ENCODE measurements around the gene BET1.

BET1 gene

GRCh38 chr7:93972029-93972725, 32.0 kb downstream of the BET1 start:
- DNase-seq (ENCODE audit: low read depth), result no peak
- no peak for TF ChIP-seq MYC (IDR thresholded peaks at IDR 0.05; ENCODE audit: low read depth, low read length)
- TF ChIP-seq POLR2A (IDR thresholded peaks at IDR 0.05; ENCODE audit: extremely low read depth, insufficient read length), result no peak
- no peak for TF ChIP-seq MAX (IDR thresholded peaks at IDR 0.05; ENCODE audit: low read depth, low read length)
- no peak for TF ChIP-seq CTCF (IDR thresholded peaks at IDR 0.05; ENCODE audit: low read depth, low read length)
- no peak overlapping the region for H3K4me3 ChIP-seq (ENCODE audit: low read depth, low read length)

DNA sequence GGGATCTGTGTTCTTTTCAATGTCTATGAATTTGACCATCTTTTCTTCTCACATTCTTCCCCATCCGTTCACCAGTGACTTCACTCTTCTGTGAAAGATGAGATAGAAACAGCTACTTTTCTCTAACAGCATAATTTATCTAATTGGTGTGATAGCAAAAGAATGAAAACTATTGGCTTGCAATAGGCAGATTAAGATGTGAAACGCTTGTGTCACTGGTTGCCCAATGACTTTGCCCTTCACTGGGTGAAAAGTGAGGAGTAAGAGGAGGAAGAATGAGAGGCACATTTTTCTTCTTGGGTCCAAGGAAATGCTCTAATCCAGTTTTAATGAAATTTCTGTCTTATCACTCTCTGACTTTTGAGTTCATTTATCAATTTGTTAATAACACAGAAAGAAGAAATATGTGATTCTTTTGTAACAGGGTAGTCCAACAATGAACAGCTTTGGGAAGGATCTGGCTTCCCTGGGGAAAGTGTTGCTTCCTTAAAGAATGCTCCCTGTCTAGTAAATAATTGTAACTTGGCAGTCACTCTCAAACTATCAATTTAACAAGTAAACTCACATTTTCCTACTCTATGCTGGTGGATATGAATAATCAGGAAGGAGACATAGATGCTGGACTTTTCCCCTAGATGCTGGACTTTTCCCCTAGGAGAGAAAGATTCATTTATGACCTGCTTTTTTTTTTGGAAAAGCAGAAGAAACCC, 35.1 kb downstream of the BET1 start:
- DNase-seq (ENCODE audit: low read depth), result no peak
- no peak overlapping the region for H3K4me3 ChIP-seq (ENCODE audit: low read depth, low read length)

GRCh38 chr7:93964813-93965212, 39.3 kb downstream of the BET1 start:
- no peak for DNase-seq (ENCODE audit: low read depth)
- TF ChIP-seq MYC (IDR thresholded peaks at IDR 0.05; ENCODE audit: low read depth, low read length) (no peak), POLR2A (IDR thresholded peaks at IDR 0.05; ENCODE audit: extremely low read depth, insufficient read length) (no peak), CTCF (IDR thresholded peaks at IDR 0.05; ENCODE audit: low read depth, low read length) (no peak), MAX (IDR thresholded peaks at IDR 0.05; ENCODE audit: low read depth, low read length) (no peak)
- H3K4me3 ChIP-seq (ENCODE audit: low read depth, low read length), result no peak overlapping the region

More for the DNA sequence above, 35.1 kb downstream of the BET1 start:
- TF ChIP-seq MYC (IDR thresholded peaks at IDR 0.05; ENCODE audit: low read depth, low read length) (no peak), CTCF (IDR thresholded peaks at IDR 0.05; ENCODE audit: low read depth, low read length) (no peak), MAX (IDR thresholded peaks at IDR 0.05; ENCODE audit: low read depth, low read length) (no peak), POLR2A (IDR thresholded peaks at IDR 0.05; ENCODE audit: extremely low read depth, insufficient read length) (no peak)

GRCh38 chr7:93964262-93964661, 39.9 kb downstream of the BET1 start:
- H3K4me3 ChIP-seq (ENCODE audit: low read depth, low read length), result no peak overlapping the region
- DNase-seq (ENCODE audit: low read depth), result no peak
- TF ChIP-seq MAX (IDR thresholded peaks at IDR 0.05; ENCODE audit: low read depth, low read length) (no peak), POLR2A (IDR thresholded peaks at IDR 0.05; ENCODE audit: extremely low read depth, insufficient read length) (no peak), MYC (IDR thresholded peaks at IDR 0.05; ENCODE audit: low read depth, low read length) (no peak), CTCF (IDR thresholded peaks at IDR 0.05; ENCODE audit: low read depth, low read length) (no peak)

DNA sequence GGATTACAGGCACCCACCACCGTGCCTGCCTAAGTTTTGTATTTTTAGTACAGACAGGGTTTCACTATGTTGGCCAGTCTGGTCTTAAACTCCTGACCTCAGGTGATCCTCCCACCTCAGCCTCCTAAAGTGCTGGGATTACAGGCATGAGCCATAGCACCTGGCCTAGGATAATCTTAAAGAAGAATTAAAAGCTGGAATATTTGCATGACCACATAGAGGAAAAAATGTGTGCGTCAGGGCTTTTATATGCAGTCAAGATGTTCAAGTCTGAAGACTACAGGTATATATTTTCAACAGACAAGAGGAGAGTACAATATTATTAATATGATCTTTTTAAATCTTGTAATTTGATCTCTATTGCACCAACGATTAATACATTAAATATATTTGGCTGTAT, 43.2 kb downstream of the BET1 start:
- no peak overlapping the region for H3K4me3 ChIP-seq (ENCODE audit: low read depth, low read length)
- DNase-seq (ENCODE audit: low read depth), result no peak
- no peak for TF ChIP-seq MAX (IDR thresholded peaks at IDR 0.05; ENCODE audit: low read depth, low read length)
- TF ChIP-seq MYC (IDR thresholded peaks at IDR 0.05; ENCODE audit: low read depth, low read length), result no peak
- no peak for TF ChIP-seq POLR2A (IDR thresholded peaks at IDR 0.05; ENCODE audit: extremely low read depth, insufficient read length)
- no peak for TF ChIP-seq CTCF (IDR thresholded peaks at IDR 0.05; ENCODE audit: low read depth, low read length)
